Liver (tissue), 9 donors: ENCODE data around the gene ACKR3. TPM values are rescaled to one million over a fixed set of nuclear protein-coding genes. Genes with fewer than 3 reads are reported as not detected.

Experiments
- DNase-seq: peaks from one replicate; pipeline ENCODE4 v3.0.0-alpha.2; 2017; ENCODE audit warnings: low spot score
- H3K27ac ChIP-seq, 2 donors: one replicate each; pipeline ENCODE4 v1.7.0; 2013; ENCODE audit warnings: inconsistent platforms in 2 of 2, low read length in 2 of 2, control low read depth in 1 of 2, low read depth in 1 of 2, mild to moderate bottlenecking in 1 of 2
- H3K27me3 ChIP-seq, 4 donors: one replicate each; pipeline versions ENCODE4 v1.6.1 to v1.7.0; 2013; ENCODE audit warnings: low read length in 3 of 4, inconsistent platforms in 1 of 4, mild to moderate bottlenecking in 1 of 4, moderate library complexity in 1 of 4; ENCODE audit not compliant: control insufficient read depth in 4 of 4, insufficient read depth in 4 of 4
- H3K36me3 ChIP-seq, 4 donors: one replicate each; pipeline versions ENCODE4 v1.6.1 to v1.7.0; 2013; ENCODE audit warnings: low read length in 3 of 4, mild to moderate bottlenecking in 3 of 4, low read depth in 1 of 4, moderate library complexity in 1 of 4; ENCODE audit not compliant: control insufficient read depth in 4 of 4, insufficient read depth in 3 of 4
- H3K4me1 ChIP-seq, 4 donors: one replicate each; pipeline versions ENCODE4 v1.6.1 to v1.7.0; 2013; ENCODE audit warnings: low read length in 3 of 4, mild to moderate bottlenecking in 3 of 4, moderate library complexity in 1 of 4; ENCODE audit not compliant: control insufficient read depth in 4 of 4, insufficient read depth in 4 of 4
- H3K4me3 ChIP-seq, 3 donors: one replicate each; pipeline versions ENCODE4 v1.6.1 to v1.7.0; 2013; ENCODE audit warnings: low read length in 3 of 3, control low read depth in 1 of 3, low read depth in 1 of 3, mild to moderate bottlenecking in 1 of 3
- H3K9ac ChIP-seq, 2 donors: one replicate each; pipeline ENCODE4 v1.7.0; 2013; ENCODE audit warnings: low read length in 2 of 2, mild to moderate bottlenecking in 2 of 2, moderate library complexity in 2 of 2, control low read depth in 1 of 2, low read depth in 1 of 2
- H3K9me3 ChIP-seq, 4 donors: one replicate each; pipeline versions ENCODE4 v1.6.1 to v1.7.0; 2013; ENCODE audit warnings: low read length in 3 of 4; ENCODE audit not compliant: control insufficient read depth in 4 of 4
- EGR1 ChIP-seq, 2 donors: IDR thresholded peaks; 2 replicates each; pipeline ENCODE4 v1.6.1; 2016 to 2018; ENCODE audit warnings: antibody characterized with exemption in 2 of 2, low read depth in 2 of 2
- FOXA1 ChIP-seq: IDR thresholded peaks from 2 replicates; pipeline ENCODE4 v1.6.1; 2016; ENCODE audit warnings: antibody characterized with exemption
- FOXA2 ChIP-seq: IDR thresholded peaks from 2 replicates; pipeline ENCODE4 v1.6.1; 2016; ENCODE audit warnings: antibody characterized with exemption
- GABPA ChIP-seq, 2 donors: IDR thresholded peaks in 1 of 2; conservative IDR thresholded peaks in 1 of 2; 2 replicates each; pipeline ENCODE4 v1.6.1; 2016; ENCODE audit warnings: antibody characterized with exemption in 2 of 2, mild to moderate bottlenecking in 1 of 2, moderate library complexity in 1 of 2
- HNF4A ChIP-seq, 2 donors: conservative IDR thresholded peaks; 2 replicates each; pipeline ENCODE4 v1.6.1; 2016; ENCODE audit warnings: antibody characterized with exemption in 2 of 2, mild to moderate bottlenecking in 2 of 2
- HNF4G ChIP-seq: IDR thresholded peaks from 2 replicates; pipeline ENCODE4 v1.6.1; 2016; ENCODE audit warnings: antibody characterized with exemption
- JUND ChIP-seq, 2 donors: IDR thresholded peaks; 2 replicates each; pipeline ENCODE4 v1.6.1; 2016; ENCODE audit warnings: antibody characterized with exemption in 2 of 2
- NR2F2 ChIP-seq: IDR thresholded peaks from 2 replicates; pipeline ENCODE4 v1.6.1; 2016; ENCODE audit warnings: antibody characterized with exemption
- RAD21 ChIP-seq, 2 donors: IDR thresholded peaks; 2 replicates each; pipeline ENCODE4 v1.6.1; 2016; ENCODE audit warnings: antibody characterized with exemption in 2 of 2, mild to moderate bottlenecking in 2 of 2
- RXRA ChIP-seq, 2 donors: IDR thresholded peaks; 2 replicates each; pipeline ENCODE4 v1.6.1; 2017 to 2018; ENCODE audit warnings: antibody characterized with exemption in 2 of 2, mild to moderate bottlenecking in 1 of 2
- SP1 ChIP-seq: IDR thresholded peaks from 2 replicates; pipeline ENCODE4 v1.6.1; 2018; ENCODE audit warnings: antibody characterized with exemption, mild to moderate bottlenecking
- TAF1 ChIP-seq: conservative IDR thresholded peaks from 2 replicates; pipeline ENCODE4 v1.6.1; 2016; ENCODE audit warnings: antibody characterized with exemption, mild to moderate bottlenecking
- YY1 ChIP-seq: IDR thresholded peaks from 2 replicates; pipeline ENCODE4 v1.6.1; 2016; ENCODE audit warnings: antibody characterized with exemption, mild to moderate bottlenecking
- WGBS: extraction: QIAGEN DNeasy Blood & Tissue Kit; methylation state at CpG from one replicate; pipeline ENCODE4 v1.1.7; 2013; 5-methylcytosine and 5-hydroxymethylcytosine counted together
- polyA plus RNA-seq, 2 donors: library from polyadenylated mRNA; stranded (reverse) in 1 of 2; unstranded in 1 of 2; fragments of 200-250 nt in 1 of 2; fragments of >200 nt in 1 of 2; fragmentation: Nextera tagmentation in 1 of 2; extraction: Ambion mirVana in 1 of 2; gene quantifications; one replicate each; pipeline versions ENCODE4 v1.2.1 to v1.2.3, GENCODE V29; 2013 to 2015
- total RNA-seq, 2 donors: library from RNA; depleted of rRNA; stranded (reverse); fragments of >200 nt; gene quantifications; one replicate each; pipeline ENCODE4 v1.2.3, GENCODE V29; 2014
- TF ChIP-seq, protein P1 (sequence below): IDR thresholded peaks from 2 replicates; pipeline ENCODE4 v1.6.1; 2016; ENCODE audit warnings: antibody characterized with exemption
- TF ChIP-seq, protein P2 (sequence below): IDR thresholded peaks from 2 replicates; pipeline ENCODE4 v1.6.1; 2016; ENCODE audit warnings: antibody characterized with exemption
- TF ChIP-seq, protein P3 (sequence below): IDR thresholded peaks from 2 replicates; pipeline ENCODE4 v1.6.1; 2016; ENCODE audit warnings: antibody characterized with exemption, mild to moderate bottlenecking
- TF ChIP-seq, protein P4 (sequence below): fragments of 150-350 bp; IDR thresholded peaks from 2 replicates; pipeline ENCODE4 v1.5.1; 2017; ENCODE audit warnings: improper control_type of control experiment, low read depth, low read length; ENCODE audit not compliant: missing input control
- donor health status: healthy.
- donor health status: healthy.
- donor health status: healthy.
- donor health status: healthy.
- donor health status: healthy.

ACKR3 gene
- total and polyA plus RNA-seq, 4 donors, result 1.6 to 6.0 (median 3.0) TPM

DNA sequence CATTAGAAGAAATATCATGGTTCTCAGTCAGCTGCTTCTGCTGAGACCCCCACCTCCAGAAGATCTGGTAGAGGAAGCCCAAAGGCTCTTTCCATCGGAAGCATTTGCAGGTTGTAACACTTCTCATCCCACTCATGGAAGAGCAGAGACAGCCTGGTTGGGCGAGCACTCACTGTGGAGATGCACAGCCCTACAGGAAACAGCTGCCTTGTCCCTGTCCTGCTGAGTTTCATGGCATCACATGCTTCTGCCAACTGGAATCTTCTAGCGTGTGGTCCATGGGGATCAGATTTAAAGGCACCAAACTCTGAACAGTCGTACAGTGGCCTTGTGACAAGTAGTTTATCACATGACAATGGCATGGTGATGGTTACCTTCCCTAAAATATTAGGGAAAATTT, 36.3 kb upstream of the ACKR3 start:
- Histone ChIP-seq H3K27me3 (no peaks in the 10 kb centered on the region), H3K4me1 (no peaks in the 10 kb centered on the region), H3K9ac (no peak overlapping the region), H3K4me3 (no peak overlapping the region), H3K27ac (no peak overlapping the region), H3K9me3 (no peaks in the 10 kb centered on the region), H3K36me3 (no peaks in the 10 kb centered on the region)
- WGBS, result 81% methylated on average over 4 of the region's 4 CpGs
- TF ChIP-seq NR2F2 (no peak), GABPA (IDR thresholded peaks at IDR 0.05 in 1 of 2, conservative IDR thresholded peaks at IDR 0.05 in 1 of 2) (no peak), JUND (IDR thresholded peaks at IDR 0.05) (no peak), FOXA2 (no peak), RAD21 (IDR thresholded peaks at IDR 0.05) (no peak), RXRA (IDR thresholded peaks at IDR 0.05) (no peak), SP1 (no peak), FOXA1 (no peak), EGR1 (IDR thresholded peaks at IDR 0.05; ENCODE audit: low read depth in 2 of 2) (no peak), HNF4G (no peak), YY1 (no peak)
- TF ChIP-seq, protein P1, sequence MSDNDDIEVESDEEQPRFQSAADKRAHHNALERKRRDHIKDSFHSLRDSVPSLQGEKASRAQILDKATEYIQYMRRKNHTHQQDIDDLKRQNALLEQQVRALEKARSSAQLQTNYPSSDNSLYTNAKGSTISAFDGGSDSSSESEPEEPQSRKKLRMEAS, result no peak
- TF ChIP-seq, protein P2, sequence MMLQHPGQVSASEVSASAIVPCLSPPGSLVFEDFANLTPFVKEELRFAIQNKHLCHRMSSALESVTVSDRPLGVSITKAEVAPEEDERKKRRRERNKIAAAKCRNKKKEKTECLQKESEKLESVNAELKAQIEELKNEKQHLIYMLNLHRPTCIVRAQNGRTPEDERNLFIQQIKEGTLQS, result no peak
- TF ChIP-seq, protein P3, sequence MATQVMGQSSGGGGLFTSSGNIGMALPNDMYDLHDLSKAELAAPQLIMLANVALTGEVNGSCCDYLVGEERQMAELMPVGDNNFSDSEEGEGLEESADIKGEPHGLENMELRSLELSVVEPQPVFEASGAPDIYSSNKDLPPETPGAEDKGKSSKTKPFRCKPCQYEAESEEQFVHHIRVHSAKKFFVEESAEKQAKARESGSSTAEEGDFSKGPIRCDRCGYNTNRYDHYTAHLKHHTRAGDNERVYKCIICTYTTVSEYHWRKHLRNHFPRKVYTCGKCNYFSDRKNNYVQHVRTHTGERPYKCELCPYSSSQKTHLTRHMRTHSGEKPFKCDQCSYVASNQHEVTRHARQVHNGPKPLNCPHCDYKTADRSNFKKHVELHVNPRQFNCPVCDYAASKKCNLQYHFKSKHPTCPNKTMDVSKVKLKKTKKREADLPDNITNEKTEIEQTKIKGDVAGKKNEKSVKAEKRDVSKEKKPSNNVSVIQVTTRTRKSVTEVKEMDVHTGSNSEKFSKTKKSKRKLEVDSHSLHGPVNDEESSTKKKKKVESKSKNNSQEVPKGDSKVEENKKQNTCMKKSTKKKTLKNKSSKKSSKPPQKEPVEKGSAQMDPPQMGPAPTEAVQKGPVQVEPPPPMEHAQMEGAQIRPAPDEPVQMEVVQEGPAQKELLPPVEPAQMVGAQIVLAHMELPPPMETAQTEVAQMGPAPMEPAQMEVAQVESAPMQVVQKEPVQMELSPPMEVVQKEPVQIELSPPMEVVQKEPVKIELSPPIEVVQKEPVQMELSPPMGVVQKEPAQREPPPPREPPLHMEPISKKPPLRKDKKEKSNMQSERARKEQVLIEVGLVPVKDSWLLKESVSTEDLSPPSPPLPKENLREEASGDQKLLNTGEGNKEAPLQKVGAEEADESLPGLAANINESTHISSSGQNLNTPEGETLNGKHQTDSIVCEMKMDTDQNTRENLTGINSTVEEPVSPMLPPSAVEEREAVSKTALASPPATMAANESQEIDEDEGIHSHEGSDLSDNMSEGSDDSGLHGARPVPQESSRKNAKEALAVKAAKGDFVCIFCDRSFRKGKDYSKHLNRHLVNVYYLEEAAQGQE, result no peak
- TF ChIP-seq, protein P4, sequence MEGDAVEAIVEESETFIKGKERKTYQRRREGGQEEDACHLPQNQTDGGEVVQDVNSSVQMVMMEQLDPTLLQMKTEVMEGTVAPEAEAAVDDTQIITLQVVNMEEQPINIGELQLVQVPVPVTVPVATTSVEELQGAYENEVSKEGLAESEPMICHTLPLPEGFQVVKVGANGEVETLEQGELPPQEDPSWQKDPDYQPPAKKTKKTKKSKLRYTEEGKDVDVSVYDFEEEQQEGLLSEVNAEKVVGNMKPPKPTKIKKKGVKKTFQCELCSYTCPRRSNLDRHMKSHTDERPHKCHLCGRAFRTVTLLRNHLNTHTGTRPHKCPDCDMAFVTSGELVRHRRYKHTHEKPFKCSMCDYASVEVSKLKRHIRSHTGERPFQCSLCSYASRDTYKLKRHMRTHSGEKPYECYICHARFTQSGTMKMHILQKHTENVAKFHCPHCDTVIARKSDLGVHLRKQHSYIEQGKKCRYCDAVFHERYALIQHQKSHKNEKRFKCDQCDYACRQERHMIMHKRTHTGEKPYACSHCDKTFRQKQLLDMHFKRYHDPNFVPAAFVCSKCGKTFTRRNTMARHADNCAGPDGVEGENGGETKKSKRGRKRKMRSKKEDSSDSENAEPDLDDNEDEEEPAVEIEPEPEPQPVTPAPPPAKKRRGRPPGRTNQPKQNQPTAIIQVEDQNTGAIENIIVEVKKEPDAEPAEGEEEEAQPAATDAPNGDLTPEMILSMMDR, result no peak
- no peak for DNase-seq

DNA sequence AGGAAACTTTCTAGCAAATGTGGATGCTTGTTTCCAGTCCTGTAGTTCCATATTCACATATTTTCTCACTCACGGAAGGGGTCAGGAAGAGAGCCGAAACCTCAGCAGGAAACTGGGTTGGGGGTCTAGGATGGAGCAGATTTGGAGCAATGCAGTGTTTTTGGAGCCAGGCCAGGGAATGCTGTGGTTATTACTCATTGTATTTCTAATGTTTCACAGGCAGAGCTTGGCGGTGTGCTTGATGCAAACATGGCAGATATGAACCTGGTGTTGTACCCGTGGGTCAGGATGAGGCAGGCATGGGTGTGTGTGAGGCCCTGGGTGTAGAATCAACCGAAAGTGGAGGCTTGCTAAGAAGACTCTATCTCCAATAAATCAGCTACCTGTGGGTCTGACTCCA, 34.6 kb upstream of the ACKR3 start:
- 82% methylated on average over 5 of the region's 5 CpGs for WGBS
- no peak overlapping the region for H3K9ac ChIP-seq
- TF ChIP-seq TAF1 (no peak), RAD21 (IDR thresholded peaks at IDR 0.05) (no peak), FOXA1 (no peak), HNF4G (no peak), FOXA2 (no peak), SP1 (no peak), HNF4A (conservative IDR thresholded peaks at IDR 0.05) (no peak), EGR1 (IDR thresholded peaks at IDR 0.05; ENCODE audit: low read depth in 2 of 2) (no peak), JUND (IDR thresholded peaks at IDR 0.05) (no peak), NR2F2 (no peak), RXRA (IDR thresholded peaks at IDR 0.05) (no peak), YY1 (no peak), GABPA (IDR thresholded peaks at IDR 0.05 in 1 of 2, conservative IDR thresholded peaks at IDR 0.05 in 1 of 2) (no peak)
- TF ChIP-seq, protein P2, result no peak
- TF ChIP-seq, protein P4, result no peak
- TF ChIP-seq, protein P3, result no peak
- TF ChIP-seq, protein P1, result no peak

More for the DNA sequence above, 34.6 kb upstream of the ACKR3 start:
- no peaks in the 10 kb centered on the region for H3K36me3 ChIP-seq
- no peaks in the 10 kb centered on the region for H3K27me3 ChIP-seq
- no peak for DNase-seq
- H3K9me3 ChIP-seq, result no peaks in the 10 kb centered on the region
- no peak overlapping the region for H3K4me3 ChIP-seq
- no peaks in the 10 kb centered on the region for H3K4me1 ChIP-seq
- H3K27ac ChIP-seq, result no peak overlapping the region
